ENCODE data around the gene CFAP74. TPM values are rescaled to one million over a fixed set of nuclear protein-coding genes. Genes with fewer than 3 reads are reported as not detected.

The CFAP74 gene
- total RNA-seq, 4 donors from 2014 or later, result 0.35 to 1.1 (median 0.83) TPM; not detected in 1

GRCh38 chr1:2032737-2033136 is 29.2 kb upstream of the CFAP74 start:
- DNase-seq, result no peak

DNA sequence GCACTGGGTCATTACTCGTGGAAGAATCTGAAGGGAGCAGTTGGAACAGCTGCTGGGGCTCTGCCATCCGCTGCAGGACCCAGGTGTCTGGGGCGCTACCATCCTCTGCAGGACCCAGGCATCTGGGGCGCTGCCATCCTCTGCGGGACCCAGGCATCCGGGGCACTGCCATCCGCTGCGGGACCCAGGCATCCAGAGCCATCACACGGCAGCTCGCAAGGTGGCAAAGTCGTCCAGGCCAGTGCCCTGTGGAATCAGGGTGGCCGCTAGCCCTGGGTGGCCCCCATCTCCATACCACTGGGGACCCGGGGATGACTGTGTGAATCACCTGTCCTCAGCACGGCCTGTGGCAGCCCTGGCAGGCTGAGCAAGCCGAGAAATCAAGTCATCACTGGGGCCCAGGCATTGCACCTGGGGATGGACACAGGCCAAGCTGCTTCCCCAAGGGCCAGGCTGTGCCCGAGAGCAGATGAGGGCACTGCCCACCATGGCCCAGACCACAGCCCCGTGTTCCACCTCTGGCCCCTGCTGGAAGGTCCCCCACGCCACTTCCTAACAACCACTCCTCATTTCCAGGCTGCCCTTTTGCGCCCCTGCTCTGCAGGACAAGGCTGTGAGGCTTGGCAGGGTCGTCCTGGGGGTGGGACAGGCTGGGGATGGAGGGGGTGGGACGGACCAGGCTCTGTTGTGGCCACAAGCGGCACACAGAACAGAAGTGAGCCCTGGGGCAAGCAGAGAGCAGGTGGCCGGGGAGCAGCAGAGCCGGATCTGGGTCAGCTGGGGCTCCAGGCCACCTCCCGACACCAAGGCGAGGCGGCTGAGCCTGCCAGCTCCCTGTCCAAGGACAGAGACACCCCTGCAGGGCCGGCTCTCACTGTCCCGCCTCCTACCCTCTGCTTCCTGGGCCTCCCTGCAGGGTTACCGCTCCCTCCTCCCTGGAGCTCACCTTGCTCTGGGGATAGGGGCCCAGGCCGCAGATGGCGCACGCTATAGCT is 28.3 kb upstream of the CFAP74 start:
- Histone ChIP-seq H3K4me1 (no peaks in the 10 kb centered on the region), H3K9me3 (no peaks in the 10 kb centered on the region), H3K4me3 (no peak overlapping the region), H3K36me3 (no peaks in the 10 kb centered on the region), H3K27ac (no peak overlapping the region), H3K27me3 (no peaks in the 10 kb centered on the region)
- TF ChIP-seq CTCF (IDR thresholded peaks at IDR 0.05) (no peak), POLR2A (IDR thresholded peaks at IDR 0.05) (no peak)
- no peak for DNase-seq

More at GRCh38 chr1:2032737-2033136, 29.2 kb upstream of the CFAP74 start:
- TF ChIP-seq CTCF (IDR thresholded peaks at IDR 0.05) (no peak), POLR2A (IDR thresholded peaks at IDR 0.05) (no peak)
- Histone ChIP-seq H3K9me3 (no peaks in the 10 kb centered on the region), H3K4me1 (no peaks in the 10 kb centered on the region), H3K27me3 (no peaks in the 10 kb centered on the region), H3K27ac (no peak overlapping the region), H3K36me3 (no peaks in the 10 kb centered on the region), H3K4me3 (no peak overlapping the region)

- H3K36me3 ChIP-seq, result no peaks in the 10 kb centered on the region
- H3K4me1 ChIP-seq, result peaks cover 0 to 11% (median 0%) of the 10 kb centered on the region in 4 donors
- no peak for TF ChIP-seq CTCF (IDR thresholded peaks at IDR 0.05)
- no peak for TF ChIP-seq POLR2A (IDR thresholded peaks at IDR 0.05)
- H3K27ac ChIP-seq, result no peak overlapping the region
- H3K9me3 ChIP-seq, result no peaks in the 10 kb centered on the region
- no peak for DNase-seq
- H3K4me3 ChIP-seq, result no peak overlapping the region
- H3K27me3 ChIP-seq, result no peaks in the 10 kb centered on the region
These were observed 26.7 kb upstream of the CFAP74 start for GRCh38 chr1:2030076-2030871.

DNA sequence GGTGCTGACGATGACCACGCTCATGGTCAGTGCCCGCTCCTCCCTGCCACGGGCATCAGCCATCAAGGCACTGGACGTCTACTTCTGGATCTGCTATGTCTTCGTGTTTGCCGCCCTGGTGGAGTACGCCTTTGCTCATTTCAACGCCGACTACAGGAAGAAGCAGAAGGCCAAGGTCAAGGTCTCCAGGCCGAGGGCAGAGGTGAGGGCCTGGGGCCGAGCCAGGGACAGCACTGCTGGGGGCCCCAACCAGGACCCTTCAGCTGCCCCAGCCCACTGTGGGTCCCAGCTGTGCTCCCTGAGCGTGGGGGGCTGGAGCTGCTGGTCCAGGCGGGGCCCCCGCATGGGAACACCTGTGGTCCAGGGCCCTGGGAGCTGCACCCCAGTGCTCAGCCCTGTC is 26.0 kb upstream of the CFAP74 start:
- no peak for DNase-seq
- Histone ChIP-seq H3K36me3 (no peaks in the 10 kb centered on the region), H3K4me1 (peaks cover 0 to 13% (median 0%) of the 10 kb centered on the region in 4 donors), H3K27ac (no peak overlapping the region), H3K27me3 (no peaks in the 10 kb centered on the region), H3K9me3 (no peaks in the 10 kb centered on the region), H3K4me3 (no peak overlapping the region)
- TF ChIP-seq POLR2A (IDR thresholded peaks at IDR 0.05) (no peak), CTCF (IDR thresholded peaks at IDR 0.05) (no peak)

GRCh38 chr1:2028870-2029560 is 25.4 kb upstream of the CFAP74 start:
- Histone ChIP-seq H3K27ac (no peak overlapping the region), H3K9me3 (no peaks in the 10 kb centered on the region), H3K4me3 (no peak overlapping the region), H3K4me1 (peaks cover 0 to 13% (median 0%) of the 10 kb centered on the region in 4 donors), H3K27me3 (no peaks in the 10 kb centered on the region), H3K36me3 (no peaks in the 10 kb centered on the region)
- DNase-seq, result no peak
- TF ChIP-seq POLR2A (IDR thresholded peaks at IDR 0.05) (no peak), CTCF (IDR thresholded peaks at IDR 0.05) (no peak)

All from Peyer's patch (tissue), 4 donors.